Activated naive CD8-positive, alpha-beta T cell treated with anti-CD3 and anti-CD28 coated beads, Interleukin-2, amount 50 U/mL, for 16 hours (primary cell): ENCODE measurements around the gene ARL16.

Source experiments
- DNase-seq: peaks from one replicate; pipeline ENCODE4 v3.0.0-alpha.2; 2020; ENCODE audit warnings: low read depth, low spot score

The ARL16 gene

DNA sequence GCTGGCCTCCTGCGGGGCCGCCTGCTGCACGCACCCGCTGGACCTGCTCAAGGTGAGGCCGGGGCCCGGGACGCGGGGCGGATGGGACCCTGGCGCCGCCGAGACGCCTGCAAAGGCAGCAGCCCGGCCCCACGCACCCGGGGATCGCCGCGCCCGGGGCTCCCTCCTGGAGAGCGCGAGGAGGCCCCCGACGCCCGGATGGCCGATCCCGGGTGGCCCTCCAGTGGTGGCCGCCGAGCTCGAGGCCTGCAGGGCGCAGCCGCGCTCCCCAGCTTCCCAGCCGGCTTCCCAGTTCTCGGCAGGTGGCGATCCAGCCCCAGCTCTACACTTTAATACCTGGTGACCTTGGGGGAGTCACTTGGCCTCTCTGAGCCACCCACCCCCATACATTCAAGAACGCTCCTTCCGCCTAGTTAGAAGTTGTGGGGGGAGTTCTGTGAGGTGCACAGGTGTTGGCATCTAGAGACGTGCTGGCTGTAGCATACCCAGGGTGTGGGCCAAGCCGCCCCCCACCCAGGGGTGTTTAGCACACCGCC, 28.9 kb upstream of the ARL16 start:
- no peak for DNase-seq

DNA sequence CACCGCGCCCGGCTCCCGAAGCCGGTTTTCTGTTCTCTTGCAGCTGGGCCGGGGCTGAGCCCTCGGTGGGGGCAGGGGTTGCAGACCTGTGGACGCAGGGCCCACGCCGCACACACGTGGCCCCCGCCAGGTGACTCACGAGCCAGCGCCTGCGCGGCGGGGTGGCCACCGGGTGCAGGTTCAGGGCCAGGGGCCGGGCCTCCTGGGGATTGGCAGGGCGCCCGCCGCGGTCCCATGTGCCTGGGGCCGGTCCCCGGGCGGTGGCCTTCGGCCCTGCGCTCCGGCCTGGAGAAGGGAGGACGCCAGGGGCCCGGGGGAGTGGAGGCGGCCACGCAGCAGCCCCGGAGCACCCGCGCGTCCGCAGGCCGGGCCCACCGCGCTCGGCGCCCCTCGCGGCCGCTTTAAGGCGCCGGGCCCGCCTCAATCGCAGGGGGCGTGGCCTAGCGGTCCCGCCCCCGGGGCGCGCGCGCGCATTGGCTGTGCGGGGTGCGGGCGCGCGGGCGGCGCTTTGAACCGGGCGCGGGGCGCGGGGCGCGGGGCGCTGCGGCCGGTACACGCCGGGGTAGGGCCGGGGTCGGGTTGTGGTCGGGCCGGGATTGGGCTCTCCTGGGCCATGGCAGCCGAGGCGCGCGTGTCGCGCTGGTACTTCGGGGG, 28.3 kb upstream of the ARL16 start, which contains the start of gene SLC25A10:
Gene SLC25A10 (plus strand): TSS at position 471 of the 654 bp plus-strand sequence. CDS start 143 bp downstream, at position 614.
- peak; percentile 70 for DNase-seq

DNA sequence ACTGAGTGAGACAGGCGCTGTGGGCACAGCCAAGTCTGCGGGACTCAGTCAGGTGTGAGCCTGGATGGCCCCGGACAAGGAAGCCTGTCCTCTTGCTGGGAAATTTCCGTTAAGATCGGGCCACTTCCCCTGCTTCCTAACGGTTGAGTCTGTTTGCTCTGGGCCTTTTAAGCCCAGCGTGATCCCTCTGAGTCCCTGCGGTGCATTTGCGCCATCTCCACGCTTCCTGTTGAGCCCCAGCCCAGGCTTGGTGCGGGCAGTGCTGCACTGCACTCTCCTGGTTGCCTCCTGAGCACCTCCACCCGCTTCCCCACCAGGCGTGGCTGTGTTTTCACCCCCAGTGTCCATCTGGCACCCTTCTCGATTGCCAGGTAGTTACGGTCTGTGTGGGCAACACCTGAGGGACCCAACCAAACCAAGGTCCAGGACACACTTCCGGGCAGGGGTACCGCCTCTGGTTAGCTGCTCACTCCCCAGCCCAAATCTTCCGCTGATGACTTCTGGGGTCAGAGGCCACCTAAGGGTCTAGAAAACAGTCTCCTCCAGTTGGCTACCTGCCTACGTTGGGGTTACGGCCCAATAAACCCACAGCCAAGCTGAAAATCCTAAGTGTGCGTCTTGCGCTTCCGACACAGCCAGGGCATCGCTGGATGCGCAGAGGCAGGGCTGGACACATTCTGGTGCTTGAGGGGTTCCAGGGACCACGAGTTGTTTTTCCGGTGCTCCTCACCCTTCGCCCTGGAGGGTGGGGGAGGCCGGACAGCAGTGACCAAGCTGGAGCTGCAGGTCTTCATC, 27.1 kb upstream of the ARL16 start:
- no peak for DNase-seq

DNA sequence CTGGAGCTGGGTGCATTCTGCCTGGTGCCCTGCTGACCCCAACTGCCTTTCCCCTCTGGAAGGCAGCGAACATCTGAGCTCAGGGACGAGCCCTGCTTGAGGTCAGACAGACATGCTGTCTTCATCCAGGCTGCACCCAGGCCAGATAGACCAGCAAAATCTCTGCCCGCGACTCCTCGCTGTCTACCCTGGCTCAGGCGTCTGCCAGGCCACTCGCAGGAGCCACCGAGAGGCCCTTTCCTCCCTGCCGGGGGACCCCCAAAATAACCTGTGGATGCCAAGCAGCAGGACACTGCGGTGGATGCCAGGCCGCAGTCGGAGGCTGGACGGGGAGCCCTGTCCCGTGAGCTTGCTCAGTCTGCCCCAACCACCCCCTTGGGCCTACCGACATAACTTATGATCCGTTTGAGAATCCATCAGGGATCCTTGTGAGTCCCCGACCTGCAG, 25.2 kb upstream of the ARL16 start:
- no peak for DNase-seq

DNA sequence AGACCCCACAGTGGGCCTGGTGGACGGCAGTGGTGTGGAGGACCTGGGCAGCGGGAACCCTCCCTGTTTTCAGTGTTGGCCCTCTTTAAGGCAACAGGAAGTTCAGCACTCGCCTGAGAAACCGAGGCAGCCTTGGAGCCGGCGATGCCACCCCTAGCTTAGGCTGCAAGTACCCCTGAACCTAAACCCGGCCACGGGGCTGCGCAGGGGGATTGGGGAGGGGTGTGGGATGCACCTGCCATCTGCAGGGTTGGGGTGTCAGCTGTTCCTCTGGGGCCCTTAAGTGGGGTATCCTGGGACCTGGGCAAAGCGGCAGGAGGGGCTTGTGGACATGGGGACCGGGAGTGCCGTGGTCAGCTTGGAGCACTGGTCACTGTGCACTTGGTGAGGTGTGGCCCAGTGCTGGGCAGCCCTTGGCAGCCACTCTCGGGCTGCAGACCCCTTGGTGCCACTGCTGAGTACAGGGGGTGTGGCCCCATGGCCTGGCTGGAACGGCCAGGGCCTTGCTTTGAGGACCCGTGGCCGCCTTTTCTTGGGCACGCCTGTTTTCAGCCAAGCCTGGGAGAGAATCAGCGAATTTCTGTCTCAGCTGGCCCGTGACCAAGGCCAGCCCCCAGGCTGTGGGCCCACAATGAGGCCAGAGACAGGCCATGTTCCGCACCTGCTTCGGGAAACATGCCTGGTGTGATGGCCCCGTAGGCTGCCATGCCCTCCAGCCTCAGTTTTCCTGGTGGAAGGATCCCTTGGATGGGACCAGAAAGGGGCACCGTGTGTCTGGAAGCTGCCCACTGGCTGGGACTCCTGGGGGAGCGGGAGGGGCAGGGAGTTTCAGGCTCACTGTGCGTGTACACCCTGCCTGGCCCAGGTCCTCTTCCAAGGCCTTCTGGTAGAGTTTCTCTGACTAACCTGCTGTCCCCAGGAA, 24.4 kb upstream of the ARL16 start:
- DNase-seq, result no peak

DNA sequence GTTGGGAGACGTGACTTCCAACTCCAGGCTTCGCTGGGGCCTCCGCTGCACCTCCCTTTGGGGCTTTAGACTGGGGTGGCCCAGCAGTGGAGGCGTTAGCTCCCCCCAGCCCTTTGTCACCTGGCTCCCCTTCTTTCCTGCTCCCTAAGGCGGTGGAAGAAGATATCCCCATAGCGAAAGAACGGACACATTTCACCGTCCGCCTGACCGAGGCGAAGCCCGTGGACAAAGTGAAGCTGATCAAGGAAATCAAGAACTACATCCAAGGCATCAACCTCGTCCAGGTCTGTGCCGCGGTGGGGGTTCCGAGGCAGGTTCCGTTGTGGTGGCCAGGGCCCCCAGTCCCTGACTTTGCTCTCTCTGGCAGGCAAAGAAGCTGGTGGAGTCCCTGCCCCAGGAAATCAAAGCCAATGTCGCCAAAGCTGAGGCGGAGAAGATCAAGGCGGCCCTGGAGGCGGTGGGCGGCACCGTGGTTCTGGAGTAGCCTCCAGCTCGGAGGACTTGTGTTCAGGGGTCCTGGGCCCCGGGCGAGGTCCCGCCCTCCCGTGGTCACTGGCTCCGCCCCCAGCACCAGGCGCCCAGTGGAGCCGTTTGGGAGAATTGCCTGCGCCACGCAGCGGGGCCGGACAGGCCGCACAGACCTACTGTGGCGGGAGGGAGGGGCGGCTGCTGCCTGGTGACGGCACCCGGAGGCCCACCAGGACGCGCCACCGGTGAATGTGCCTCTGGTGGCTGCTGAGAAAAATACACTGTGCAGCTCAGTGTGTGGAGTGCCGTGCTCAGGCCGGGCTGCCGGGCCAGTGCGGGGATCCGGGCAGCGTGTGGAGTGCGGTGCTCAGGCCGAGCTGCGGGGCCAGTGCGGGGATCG, 23.4 kb upstream of the ARL16 start:
- DNase-seq, result no peak

DNA sequence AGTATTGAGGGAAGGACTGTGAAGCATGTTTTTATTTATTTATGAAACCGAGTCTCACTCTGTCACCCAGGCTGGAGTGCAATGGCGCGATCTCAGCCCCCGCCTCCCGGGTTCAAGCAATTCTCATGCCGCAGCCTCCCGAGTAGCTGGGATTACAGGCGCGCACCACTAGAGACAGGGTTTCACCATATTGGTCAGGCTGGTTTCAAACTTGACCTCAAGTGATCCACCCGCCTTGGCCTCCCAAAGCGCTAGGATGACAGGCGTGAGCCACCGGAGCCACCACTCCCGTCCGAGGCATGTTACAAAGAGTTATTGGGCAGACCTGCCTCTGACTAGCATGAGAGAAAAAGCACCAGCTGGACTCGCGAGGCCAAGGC, 22.6 kb upstream of the ARL16 start:
- no peak for DNase-seq

DNA sequence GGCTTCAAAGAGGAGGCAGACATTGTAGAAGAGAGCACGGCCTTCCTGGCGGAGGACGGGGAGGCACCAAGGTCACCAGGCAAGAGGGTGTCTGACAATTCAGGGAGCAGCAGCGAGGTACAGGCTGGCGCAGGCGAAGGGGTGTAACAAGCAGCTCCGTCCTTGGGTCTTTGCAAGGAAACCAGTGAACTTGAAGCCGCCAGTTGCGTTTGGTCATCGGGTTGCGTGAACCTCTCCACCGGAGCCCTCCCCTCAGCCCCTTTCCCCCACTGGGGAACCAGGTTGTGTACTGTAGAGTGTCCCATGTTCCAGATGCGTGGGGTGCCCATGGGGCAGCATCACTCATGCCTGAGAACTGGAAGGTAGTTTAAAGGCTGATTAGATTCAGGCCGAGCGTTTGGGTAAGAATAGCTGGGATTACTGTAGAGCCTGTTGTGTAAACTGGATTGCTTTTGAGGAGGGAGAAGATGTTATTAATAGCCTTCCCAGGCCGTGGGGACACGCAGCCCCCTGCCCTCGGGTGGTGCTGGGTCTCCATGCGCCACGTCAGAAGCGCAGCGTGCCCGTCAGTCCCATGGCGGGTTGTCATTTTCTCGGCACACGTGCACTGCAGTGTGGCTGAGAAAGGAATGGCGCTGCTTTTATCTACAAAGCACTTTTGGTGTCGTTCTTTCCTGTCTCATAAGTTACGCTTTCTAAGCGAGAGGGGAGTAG, 22.1 kb upstream of the ARL16 start:
- no peak for DNase-seq

DNA sequence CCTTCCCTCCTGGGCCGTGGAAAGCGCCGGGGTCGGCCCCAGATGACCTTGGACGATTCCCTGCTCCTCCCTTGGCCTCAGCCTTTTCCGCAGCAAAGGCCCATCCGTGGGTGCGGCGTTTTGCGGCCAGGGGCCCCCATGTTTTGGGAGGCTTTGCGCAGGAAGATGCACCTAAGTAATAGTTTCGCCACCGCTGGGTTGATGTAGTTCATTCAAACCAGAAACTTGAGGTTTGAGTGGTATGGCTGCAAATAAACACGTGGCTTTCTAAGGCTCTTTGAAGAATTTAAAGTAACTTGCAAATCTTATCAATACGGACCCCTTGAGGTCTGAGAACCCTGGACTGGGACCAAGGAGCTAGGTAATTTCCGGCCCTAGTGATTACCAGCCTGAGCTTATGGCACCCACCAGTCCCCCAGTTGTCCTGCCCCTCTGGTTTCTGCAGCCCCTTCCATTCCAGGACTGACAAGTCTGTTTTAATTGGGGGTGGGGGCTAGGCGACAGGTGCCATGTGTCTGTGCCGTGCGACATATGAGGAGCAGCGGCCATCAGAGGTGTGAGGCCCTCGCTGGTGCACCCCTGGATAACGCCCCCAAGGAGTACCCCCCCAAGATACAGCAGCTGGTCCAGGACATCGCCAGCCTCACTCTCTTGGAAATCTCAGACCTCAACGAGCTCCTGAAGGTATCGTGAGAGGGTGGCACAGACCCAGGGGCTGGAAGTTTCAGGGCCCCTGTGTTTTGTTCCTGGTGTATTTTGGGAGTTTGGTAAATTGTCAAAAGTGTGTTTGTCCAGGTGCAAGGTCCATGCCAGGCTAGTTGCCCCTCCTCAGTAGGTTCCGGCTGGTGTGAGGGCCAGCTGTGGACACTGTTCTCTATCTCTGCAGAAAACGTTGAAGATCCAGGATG, 20.4 kb upstream of the ARL16 start:
- DNase-seq, result no peak

DNA sequence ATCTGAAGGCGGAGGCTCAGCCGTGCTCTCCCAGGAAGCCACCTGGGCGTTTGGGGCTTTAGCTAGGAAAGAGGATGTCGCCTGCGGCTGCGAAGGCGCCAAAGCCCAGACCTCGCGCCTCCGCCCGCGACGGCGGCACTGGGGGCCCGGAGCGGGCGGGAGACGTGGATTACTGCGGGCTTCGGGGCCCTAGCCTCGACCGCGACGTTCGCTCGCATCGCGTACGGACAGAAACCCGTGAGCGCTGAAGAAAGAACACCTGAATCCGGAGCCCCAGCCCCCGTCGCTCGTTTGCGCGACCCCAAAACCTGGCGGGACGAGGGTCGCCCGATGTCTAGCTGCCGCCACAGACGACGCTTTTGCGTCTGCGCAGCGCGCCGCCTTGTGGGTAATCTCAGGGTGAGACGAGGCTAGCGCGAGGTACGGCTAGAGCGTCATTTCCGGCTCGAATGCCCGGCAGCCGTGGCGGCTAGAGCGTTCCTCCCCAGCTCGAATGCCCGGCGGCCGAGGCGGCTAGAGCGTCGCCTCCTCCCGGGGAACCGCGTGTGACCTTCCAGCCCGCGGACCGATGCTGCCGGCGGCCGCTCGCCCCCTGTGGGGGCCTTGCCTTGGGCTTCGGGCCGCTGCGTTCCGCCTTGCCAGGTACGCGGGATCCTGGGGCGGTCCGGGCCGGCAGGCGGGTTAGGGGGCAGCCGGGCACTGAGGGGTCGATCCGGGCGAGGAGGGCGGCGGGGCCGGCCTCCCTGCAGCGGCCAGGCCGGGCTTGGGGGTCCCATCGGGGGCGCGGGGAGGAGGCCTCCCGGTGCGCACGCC, 19.5 kb upstream of the ARL16 start, which contains the start of gene MRPL12:
Gene MRPL12 (plus strand): TSS at position 434 of the 813 bp plus-strand sequence. CDS start 135 bp downstream, at position 569.
- DNase-seq, result peak; percentile 76

DNA sequence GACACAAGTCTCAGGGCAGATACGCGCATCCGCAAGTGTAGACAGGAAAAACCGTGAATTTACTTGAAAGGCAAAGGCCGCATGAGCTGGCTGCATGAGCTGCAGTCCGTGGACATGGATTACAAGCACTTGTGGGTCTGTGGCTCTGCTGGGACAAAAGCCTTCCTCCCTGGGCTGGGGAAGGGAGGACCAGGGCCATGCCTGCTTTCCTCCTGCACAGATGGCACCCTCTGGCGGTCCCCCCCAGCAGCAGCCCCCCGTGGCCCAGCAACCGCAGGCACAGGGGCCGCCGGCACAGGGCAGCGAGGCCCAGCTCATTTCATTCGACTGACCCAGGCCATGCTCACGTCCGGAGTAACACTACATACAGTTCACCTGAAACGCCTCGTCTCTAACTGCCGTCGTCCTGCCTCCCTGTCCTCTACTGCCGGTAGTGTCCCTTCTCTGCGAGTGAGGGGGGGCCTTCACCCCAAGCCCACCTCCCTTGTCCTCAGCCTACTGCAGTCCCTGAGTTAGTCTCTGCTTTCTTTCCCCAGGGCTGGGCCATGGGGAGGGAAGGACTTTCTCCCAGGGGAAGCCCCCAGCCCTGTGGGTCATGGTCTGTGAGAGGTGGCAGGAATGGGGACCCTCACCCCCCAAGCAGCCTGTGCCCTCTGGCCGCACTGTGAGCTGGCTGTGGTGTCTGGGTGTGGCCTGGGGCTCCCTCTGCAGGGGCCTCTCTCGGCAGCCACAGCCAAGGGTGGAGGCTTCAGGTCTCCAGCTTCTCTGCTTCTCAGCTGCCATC, 17.9 kb upstream of the ARL16 start:
- no peak for DNase-seq

DNA sequence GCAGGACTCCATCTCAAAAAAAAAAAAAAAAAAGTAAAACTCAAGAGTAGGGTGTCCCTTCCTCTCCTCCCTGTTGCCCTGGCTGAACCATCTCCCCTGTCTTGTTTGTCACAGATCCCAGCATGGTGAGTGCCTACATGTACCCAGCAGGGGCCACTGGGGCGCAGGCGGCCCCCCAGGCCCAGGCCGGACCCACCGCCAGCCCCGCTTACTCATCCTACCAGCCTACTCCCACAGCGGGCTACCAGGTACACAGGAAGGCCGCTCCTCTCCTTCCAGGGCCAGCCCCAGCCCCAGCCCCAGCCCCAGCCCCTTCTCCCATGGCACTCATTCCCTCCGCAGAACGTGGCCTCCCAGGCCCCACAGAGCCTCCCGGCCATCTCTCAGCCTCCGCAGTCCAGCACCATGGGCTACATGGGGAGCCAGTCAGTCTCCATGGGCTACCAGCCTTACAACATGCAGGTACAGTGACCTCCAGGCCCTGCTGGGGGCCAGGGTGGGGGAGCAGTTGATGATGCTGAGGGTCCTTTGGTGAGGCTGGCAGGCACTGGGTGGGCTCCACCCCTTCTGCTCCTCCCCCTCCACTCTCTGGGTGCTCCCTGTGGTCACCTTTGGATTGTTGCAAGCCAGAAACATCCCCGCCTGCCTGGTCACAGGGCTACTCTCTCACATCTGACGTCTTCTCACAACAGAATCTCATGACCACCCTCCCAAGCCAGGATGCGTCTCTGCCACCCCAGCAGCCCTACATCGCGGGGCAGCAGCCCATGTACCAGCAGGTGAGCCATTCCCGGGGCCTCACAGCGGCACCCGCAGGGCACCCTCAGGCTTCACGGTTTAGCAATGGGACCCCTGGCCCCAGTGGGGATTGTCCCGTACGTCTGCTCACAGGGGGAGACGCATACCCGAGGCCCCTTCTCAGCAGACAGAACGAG, 17.0 kb upstream of the ARL16 start:
- no peak for DNase-seq

DNA sequence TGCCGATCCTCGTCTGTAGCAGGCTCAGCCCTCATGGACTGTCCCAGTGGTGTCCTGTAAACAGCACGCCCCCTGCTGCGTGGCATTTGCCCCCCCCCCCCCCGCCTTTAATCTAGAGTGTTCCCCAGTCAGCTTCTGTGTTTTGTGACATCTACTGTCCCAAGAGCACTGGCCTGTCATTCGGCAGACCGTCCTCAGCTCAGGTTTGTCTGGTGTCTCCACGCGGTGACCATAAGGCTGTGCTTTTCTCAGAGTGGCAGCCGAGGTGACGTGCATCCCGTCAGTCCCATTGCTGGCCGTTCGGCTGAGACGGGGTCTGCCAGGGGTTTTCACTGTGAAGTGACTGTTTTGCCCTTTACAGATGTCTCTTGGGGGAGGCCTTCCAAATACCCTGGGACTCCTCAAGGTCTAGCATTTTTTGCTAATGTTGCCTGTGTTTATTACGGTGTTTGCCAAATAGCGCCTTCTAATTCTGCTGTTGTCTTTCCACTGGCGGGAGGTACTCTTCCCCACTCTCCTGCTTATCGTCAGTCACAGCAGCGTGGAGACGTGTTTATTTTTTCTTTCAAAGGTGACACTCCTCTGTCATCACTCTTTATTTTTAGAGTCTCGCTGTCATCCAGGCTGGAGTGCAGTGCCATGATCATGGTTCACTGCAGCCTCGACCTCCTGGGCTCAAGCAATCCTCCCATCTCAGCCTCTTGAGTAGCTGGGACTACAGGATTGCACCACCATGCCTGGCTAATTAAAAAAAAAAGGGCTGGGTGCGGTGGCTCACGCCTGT, 13.9 kb upstream of the ARL16 start:
- no peak for DNase-seq

DNA sequence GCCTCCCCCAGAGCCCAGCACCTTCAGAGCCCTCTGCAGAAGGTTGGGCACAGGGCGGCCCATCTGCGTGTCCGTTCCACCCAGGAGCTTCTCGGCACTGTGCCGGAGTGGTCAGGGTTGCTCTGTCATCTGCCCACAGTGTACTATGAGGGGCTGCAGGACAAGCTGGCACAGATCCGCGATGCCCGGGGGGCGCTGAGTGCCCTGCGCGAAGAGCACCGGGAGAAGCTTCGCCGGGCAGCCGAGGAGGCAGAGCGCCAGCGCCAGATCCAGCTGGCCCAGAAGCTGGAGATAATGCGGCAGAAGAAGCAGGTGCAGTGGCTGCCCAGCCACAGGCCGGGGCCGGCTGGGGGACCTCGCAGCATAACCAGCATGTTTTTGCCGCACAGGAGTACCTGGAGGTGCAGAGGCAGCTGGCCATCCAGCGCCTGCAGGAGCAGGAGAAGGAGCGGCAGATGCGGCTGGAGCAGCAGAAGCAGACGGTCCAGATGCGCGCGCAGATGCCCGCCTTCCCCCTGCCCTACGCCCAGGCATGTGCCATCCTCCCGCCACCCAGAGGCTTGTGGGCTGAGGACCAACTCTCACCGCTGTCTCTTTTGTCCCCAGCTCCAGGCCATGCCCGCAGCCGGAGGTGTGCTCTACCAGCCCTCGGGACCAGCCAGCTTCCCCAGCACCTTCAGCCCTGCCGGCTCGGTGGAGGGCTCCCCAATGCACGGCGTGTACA, 12.8 kb upstream of the ARL16 start:
- DNase-seq, result no peak

DNA sequence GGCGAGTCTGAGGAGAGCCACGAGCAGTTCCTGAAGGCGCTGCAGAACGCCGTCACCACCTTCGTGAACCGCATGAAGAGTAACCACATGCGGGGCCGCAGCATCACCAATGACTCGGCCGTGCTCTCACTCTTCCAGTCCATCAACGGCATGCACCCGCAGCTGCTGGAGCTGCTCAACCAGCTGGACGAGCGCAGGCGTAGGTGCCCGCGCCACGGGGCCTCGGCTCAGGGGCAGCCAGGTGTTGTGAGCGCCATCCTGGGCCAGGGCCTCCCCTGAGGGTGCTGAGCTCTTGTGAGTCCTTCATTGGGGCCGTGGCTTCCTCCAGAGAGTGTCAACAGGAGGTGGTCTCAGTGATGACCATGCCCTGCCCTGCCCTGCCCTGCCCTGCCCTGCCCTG, 12.2 kb upstream of the ARL16 start:
- DNase-seq, result no peak
